Endothelial cell of umbilical vein (primary cell): ENCODE measurements around the gene PTPRE. TPM values are rescaled to one million over a fixed set of nuclear protein-coding genes. Genes with fewer than 3 reads are reported as not detected.

Experiments used
- BruUV-seq: library from RNA; stranded (reverse); fragments of 400-500 nt; replicated peaks from 2 replicates; lab custom pipeline; 2021; lab: Mats Ljungman, UMichigan
- CTCF ChIA-PET: fragments of 300-600, 350-600 bp; sonication (Branson Sonifier 250); formaldehyde crosslinking; loops from one replicate; lab custom pipeline; 2021; ENCODE audit warnings: antibody characterized with exemption, inconsistent platforms; lab: Charles Lee
- POLR2A ChIA-PET: fragments of 300-600, 350-600 bp; sonication (Branson Sonifier 250); formaldehyde crosslinking; loops from one replicate; lab custom pipeline; 2021; ENCODE audit warnings: antibody characterized with exemption, inconsistent platforms; lab: Charles Lee
- DNase-seq: peaks from one replicate; pipeline ENCODE4 v3.0.0-alpha.2; 2011; ENCODE audit warnings: low read depth, low spot score
- FAIRE-seq: peaks from 2 replicates; lab custom pipeline; 2011; peaks lifted over from hg19 to GRCh38; lab: Jason Lieb, UNC
- H2AFZ ChIP-seq: 2 replicates; pipeline ENCODE4 v1.6.0; 2012; ENCODE audit warnings: low read depth, low read length, control low read depth, inconsistent platforms
- H3K27ac ChIP-seq: 2 replicates; pipeline ENCODE4 v1.5.1; 2011; ENCODE audit warnings: low read depth, mild to moderate bottlenecking, control low read depth, low read length, moderate library complexity; ENCODE audit not compliant: insufficient read depth
- H3K27me3 ChIP-seq, 2 experiments: 2 replicates each; pipeline versions ENCODE4 v1.6.0 to v1.6.1; 2011; ENCODE audit warnings: low read length in 2 of 2, mixed read lengths in 1 of 2; ENCODE audit not compliant: control insufficient read depth in 2 of 2, insufficient read depth in 2 of 2
- H3K36me3 ChIP-seq, 2 experiments: 2 replicates in 1 of 2; 3 replicates in 1 of 2; pipeline ENCODE4 v1.5.1; 2011; ENCODE audit warnings: low read length in 2 of 2, mild to moderate bottlenecking in 1 of 2, moderate library complexity in 1 of 2; ENCODE audit not compliant: control insufficient read depth in 2 of 2, insufficient read depth in 2 of 2; ENCODE audit errors: extremely low read depth in 1 of 2
- H3K4me1 ChIP-seq: 3 replicates; pipeline ENCODE4 v1.5.1; 2011; ENCODE audit warnings: mild to moderate bottlenecking, low read length; ENCODE audit not compliant: control insufficient read depth, insufficient read depth; ENCODE audit errors: extremely low read depth
- H3K4me2 ChIP-seq: 2 replicates; pipeline ENCODE4 v1.6.1; 2011; ENCODE audit warnings: low read length, control low read depth, mixed read lengths; ENCODE audit not compliant: insufficient read depth
- H3K4me3 ChIP-seq, 3 experiments: fragments of 200-600 bp in 1 of 3; sonication (generic), shearing (Covaris generic) in 1 of 3; replicated peaks in 1 of 3; 2 replicates each; pipeline ENCODE4 v1.5.1; 2011 to 2016; ENCODE audit warnings: control low read depth in 3 of 3, low read length in 3 of 3, mild to moderate bottlenecking in 2 of 3, inconsistent platforms in 1 of 3, low read depth in 1 of 3, moderate library complexity in 1 of 3; ENCODE audit not compliant: insufficient read depth in 1 of 3
- H3K79me2 ChIP-seq: 2 replicates; pipeline ENCODE4 v1.6.0; 2012; ENCODE audit warnings: low read length, inconsistent platforms; ENCODE audit not compliant: control insufficient read depth, insufficient read depth
- H3K9ac ChIP-seq: replicated peaks from 2 replicates; pipeline ENCODE3; 2011; ENCODE audit warnings: low read length, control low read depth; ENCODE audit not compliant: insufficient read depth; ENCODE audit errors: extremely low read depth
- H3K9me1 ChIP-seq: replicated peaks from 3 replicates; pipeline ENCODE4 v1.6.0; 2011; ENCODE audit warnings: mild to moderate bottlenecking, low read length; ENCODE audit not compliant: control insufficient read depth, insufficient read depth; ENCODE audit errors: extremely low read depth
- H3K9me3 ChIP-seq: replicated peaks from 2 replicates; pipeline ENCODE4 v1.5.1; 2012; ENCODE audit warnings: low read length, inconsistent platforms; ENCODE audit not compliant: control insufficient read depth, insufficient read depth
- H4K20me1 ChIP-seq: replicated peaks from 2 replicates; pipeline ENCODE3; 2011; ENCODE audit warnings: mild to moderate bottlenecking, low read length; ENCODE audit not compliant: control insufficient read depth, insufficient read depth; ENCODE audit errors: extremely low read depth
- CTCF ChIP-seq, 2 donors: IDR thresholded peaks; 1 replicate in 1 of 2; 2 replicates in 1 of 2; pipeline ENCODE4 v1.5.1; 2011; ENCODE audit warnings: low read length in 2 of 2, mild to moderate bottlenecking in 2 of 2, moderate library complexity in 2 of 2, control low read depth in 1 of 2, inconsistent platforms in 1 of 2, low read depth in 1 of 2; ENCODE audit not compliant: insufficient read depth in 1 of 2; ENCODE audit errors: extremely low read depth in 1 of 2
- EZH2 ChIP-seq: IDR thresholded peaks from 2 replicates; pipeline ENCODE4 v1.6.1; 2012; ENCODE audit warnings: borderline replicate concordance, low read depth, mild to moderate bottlenecking, moderate library complexity, low read length, inconsistent platforms; ENCODE audit not compliant: severe bottlenecking
- FOS ChIP-seq: IDR thresholded peaks from 2 replicates; pipeline ENCODE4 v1.6.1; 2011; ENCODE audit warnings: mild to moderate bottlenecking, low read length, moderate library complexity, borderline replicate concordance; ENCODE audit not compliant: insufficient read depth
- GATA2 ChIP-seq: IDR thresholded peaks from 2 replicates; pipeline ENCODE4 v1.7.0; 2011; ENCODE audit warnings: low read depth, mild to moderate bottlenecking, moderate library complexity, mixed read lengths, low read length; ENCODE audit not compliant: insufficient read length, insufficient read depth
- JUN ChIP-seq: IDR thresholded peaks from 2 replicates; pipeline ENCODE4 v1.6.1; 2011; ENCODE audit warnings: borderline replicate concordance, low read depth; ENCODE audit not compliant: insufficient read length, insufficient read depth
- MAX ChIP-seq: IDR thresholded peaks from 2 replicates; pipeline ENCODE4 v1.6.1; 2011; ENCODE audit not compliant: insufficient read depth, insufficient read length
- MYC ChIP-seq: IDR thresholded peaks from one replicate; pipeline ENCODE4 v1.6.1; 2011; ENCODE audit warnings: mild to moderate bottlenecking, low read depth, low read length
- POLR2A ChIP-seq: IDR thresholded peaks from 2 replicates; pipeline ENCODE4 v1.6.1; 2012; ENCODE audit warnings: low read depth, mild to moderate bottlenecking, control low read depth, low read length
- POLR2AphosphoS5 ChIP-seq: IDR thresholded peaks from 2 replicates; pipeline ENCODE4 v1.6.1; 2012; ENCODE audit warnings: low read depth, mild to moderate bottlenecking, control low read depth, low read length, moderate library complexity; ENCODE audit not compliant: insufficient read depth
- dilution Hi-C: fragments of 300-500 bp; cut with MboI; formaldehyde crosslinking; loops from one replicate; pipeline ENCODE4 v1.15.0; 2019; ENCODE audit warnings: low sequenced_read_pairs; ENCODE audit not compliant: extremely low pct_ligation_motif_present
- intact Hi-C: fragments of 100-400 bp; cut with micrococcal nuclease; formaldehyde crosslinking; loops from one replicate; pipeline ENCODE4 v1.10.0; 2022
- polyA plus RNA-seq, 4 experiments: library from polyadenylated mRNA; depleted of rRNA in 3 of 4; stranded (reverse) in 3 of 4; unstranded in 1 of 4; fragments of >200 nt; gene quantifications; 2 replicates each; pipeline versions ENCODE4 v1.2.1 to v1.2.3, GENCODE V29; 2011 to 2012; ENCODE audit warnings: missing spikeins in 1 of 4
- total RNA-seq: library from RNA; stranded (reverse); gene quantifications from 2 replicates; pipeline ENCODE4 v1.2.3, GENCODE V29; 2021

PTPRE gene
- total and polyA plus RNA-seq, 2 donors (not counting 3 experiments of a cell fraction or from before 2014, with no cell fraction given), result 37.3 to 116 TPM

GRCh38 chr10:128056303-128057050, 149.6 kb downstream of the PTPRE start:
- H3K9me1 ChIP-seq, result no peaks in the 10 kb centered on the region
- H3K4me2 ChIP-seq, result no peak overlapping the region
- ChIA-PET CTCF (interaction anchor here (1.1 to 2.1 kb wide), 3 partner anchors 9 to 21 kb away, joined by 3 to 12 read pairs (median 5); no protein-coding TSS in a partner anchor), POLR2A (no interaction called here)
- no peaks in the 10 kb centered on the region for H3K27me3 ChIP-seq
- no peak for FAIRE-seq
- TF ChIP-seq MAX, result no peak
- no peak for TF ChIP-seq JUN
- no peak for TF ChIP-seq FOS
- no peak for TF ChIP-seq POLR2A
- TF ChIP-seq CTCF (IDR thresholded peaks at IDR 0.05; ENCODE audit: extremely low read depth in 1 of 2, insufficient read depth in 1 of 2, low read depth in 1 of 2, low read length in 2 of 2), result no peak
- no peak for TF ChIP-seq GATA2
- TF ChIP-seq MYC, result no peak
- TF ChIP-seq POLR2AphosphoS5, result no peak
- no peak for TF ChIP-seq EZH2
- no peaks in the 10 kb centered on the region for H4K20me1 ChIP-seq
- DNase-seq, result no peak
- dilution Hi-C loops, result no loop called here
- no peak overlapping the region for H3K4me3 ChIP-seq
- no TSS peak for BruUV-seq
- H3K27ac ChIP-seq, result no peak overlapping the region
- intact Hi-C loops, result no loop called here
- no peak overlapping the region for H3K9ac ChIP-seq
- peaks cover 4% of the 10 kb centered on the region for H3K4me1 ChIP-seq
- H2AFZ ChIP-seq, result no peak overlapping the region
- peaks cover 32 to 61% of the 10 kb centered on the region in 2 experiments for H3K36me3 ChIP-seq
- no peaks in the 10 kb centered on the region for H3K9me3 ChIP-seq
- no peaks in the 10 kb centered on the region for H3K79me2 ChIP-seq
